Activated T-helper 17 cell treated with anti-CD3 and anti-CD28 coated beads, Interleukin-2, amount 50 U/mL, for 72 hours (primary cell): Measurements from ENCODE around the gene VAC14. TPM values are rescaled to one million over a fixed set of nuclear protein-coding genes. Genes with fewer than 3 reads are reported as not detected.

Experiments
- ATAC-seq: fragments of 150-1000 bp; cut with Tn5 transposase; replicated peaks from 2 replicates; pipeline ENCODE4 v1.10.0; 2021; ENCODE audit warnings: mild to moderate bottlenecking, moderate library complexity
- H3K27ac Mint-ChIP-seq: one replicate; pipeline ENCODE4 v1.8.0; 2022; ENCODE audit warnings: mixed read lengths
- H3K27me3 Mint-ChIP-seq: one replicate; pipeline ENCODE4 v1.8.0; 2022; ENCODE audit warnings: mixed read lengths
- H3K36me3 Mint-ChIP-seq: one replicate; pipeline ENCODE4 v1.8.0; 2022; ENCODE audit warnings: low read depth, mild to moderate bottlenecking, mixed read lengths
- H3K4me1 Mint-ChIP-seq: one replicate; pipeline ENCODE4 v1.8.0; 2022; ENCODE audit warnings: mixed read lengths
- H3K4me3 Mint-ChIP-seq: one replicate; pipeline ENCODE4 v1.8.0; 2022; ENCODE audit warnings: mild to moderate bottlenecking, mixed read lengths
- H3K9me3 Mint-ChIP-seq: one replicate; pipeline ENCODE4 v1.8.0; 2022; ENCODE audit warnings: mixed read lengths
- total RNA-seq, 2 donors: library from RNA; stranded (reverse); gene quantifications; one replicate each; pipeline ENCODE4 v1.2.3, GENCODE V29; 2022

VAC14 gene
- total RNA-seq, 2 donors from 2014 or later: 22.4 to 34.9 TPM

DNA sequence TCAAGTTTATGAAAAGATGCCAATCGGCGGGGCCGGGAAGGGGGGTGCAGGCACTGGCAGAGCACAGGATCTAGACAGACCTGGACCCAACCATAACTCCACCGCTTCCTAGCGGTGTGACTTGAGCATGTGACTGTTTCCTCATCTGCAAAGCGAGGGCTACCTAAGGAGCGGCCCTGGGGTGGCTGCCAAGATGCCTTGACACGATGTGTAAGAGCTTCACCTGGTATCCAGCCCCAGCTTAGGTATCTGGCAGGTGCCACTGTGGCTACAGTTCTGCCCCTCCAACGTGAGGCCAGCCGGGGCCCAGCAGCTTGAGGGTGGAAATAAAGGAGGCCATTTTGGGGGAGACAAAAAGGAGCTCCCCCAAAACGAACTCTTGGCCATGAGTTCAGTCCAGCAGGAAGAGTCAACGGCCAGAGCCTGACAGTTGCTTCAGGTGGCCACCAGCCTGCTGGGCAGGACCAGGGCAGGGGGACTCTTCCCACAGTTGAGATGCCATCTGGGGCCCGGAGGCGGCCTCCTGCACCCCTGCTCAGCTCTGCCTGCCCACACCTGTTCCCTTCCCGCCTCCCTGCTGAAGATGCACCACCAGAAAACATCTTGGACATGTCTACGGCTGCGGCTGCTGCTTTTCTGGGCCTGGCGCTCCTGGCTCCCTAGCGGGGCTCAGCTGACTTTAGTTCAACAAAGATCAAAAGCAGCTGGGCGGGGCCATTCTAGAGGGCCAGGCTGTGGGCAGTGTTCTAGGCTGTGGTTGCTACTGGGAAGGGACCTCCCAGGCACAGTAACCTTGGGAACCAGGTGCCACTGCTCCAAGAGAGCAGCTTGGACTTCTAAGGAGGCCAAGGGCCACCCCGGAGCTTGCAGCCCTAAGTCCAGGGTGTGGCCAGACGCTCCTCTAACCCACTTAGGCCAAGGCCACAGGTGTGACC is 111.7 kb downstream of the VAC14 start:
- Mint-ChIP-seq H3K27me3 (peaks cover 3% of the 10 kb centered on the region), H3K27ac (no peak overlapping the region), H3K36me3 (no peaks in the 10 kb centered on the region), H3K9me3 (no peaks in the 10 kb centered on the region), H3K4me1 (no peaks in the 10 kb centered on the region), H3K4me3 (no peak overlapping the region)
- ATAC-seq: no peak

GRCh38 chr16:70688246-70688742 is 112.7 kb downstream of the VAC14 start:
- H3K27ac Mint-ChIP-seq: no peak overlapping the region
- no peak overlapping the region for H3K4me3 Mint-ChIP-seq
- peaks cover 3% of the 10 kb centered on the region for H3K27me3 Mint-ChIP-seq
- no peaks in the 10 kb centered on the region for H3K9me3 Mint-ChIP-seq
- H3K4me1 Mint-ChIP-seq: no peaks in the 10 kb centered on the region
- H3K36me3 Mint-ChIP-seq: no peaks in the 10 kb centered on the region
- ATAC-seq: no peak

DNA sequence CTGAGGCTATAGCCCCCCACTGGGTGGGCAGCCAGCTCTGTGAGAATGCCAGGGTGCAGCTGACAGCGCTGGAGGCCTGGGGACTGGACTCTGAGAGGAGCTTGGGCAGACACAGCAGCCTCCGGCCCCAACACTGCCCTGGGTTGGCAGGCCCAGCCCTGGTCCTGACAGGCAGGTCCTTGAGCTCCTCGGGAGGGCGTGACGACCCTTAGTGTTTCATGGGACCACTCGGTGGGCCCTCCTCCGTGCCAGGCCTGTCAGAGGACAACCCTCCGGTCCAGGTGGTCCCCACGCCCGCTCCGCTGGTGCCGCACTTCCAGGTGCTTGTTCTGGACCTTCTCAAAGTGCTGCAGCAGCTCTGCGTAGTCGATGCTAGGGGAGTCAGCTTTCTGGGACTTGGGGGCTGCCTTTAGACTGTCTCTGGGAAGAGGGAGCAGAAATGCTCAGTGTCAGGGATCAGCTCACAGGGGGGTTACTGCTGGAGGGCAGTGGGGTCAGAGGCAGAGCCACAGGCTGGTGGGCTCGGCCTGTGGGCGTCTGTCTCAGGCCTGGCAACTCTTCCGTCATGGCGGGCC is 113.2 kb downstream of the VAC14 start:
- H3K9me3 Mint-ChIP-seq: no peaks in the 10 kb centered on the region
- peaks cover 3% of the 10 kb centered on the region for H3K27me3 Mint-ChIP-seq
- ATAC-seq: no peak
- H3K4me3 Mint-ChIP-seq: peak overlapping the region; percentile 29
- no peaks in the 10 kb centered on the region for H3K36me3 Mint-ChIP-seq
- H3K27ac Mint-ChIP-seq: no peak overlapping the region
- no peaks in the 10 kb centered on the region for H3K4me1 Mint-ChIP-seq

GRCh38 chr16:70687102-70687511 is 113.9 kb downstream of the VAC14 start:
- Mint-ChIP-seq H3K9me3 (no peaks in the 10 kb centered on the region), H3K36me3 (no peaks in the 10 kb centered on the region), H3K4me3 (peak overlapping the region; percentile 29), H3K4me1 (no peaks in the 10 kb centered on the region), H3K27me3 (peaks cover 3% of the 10 kb centered on the region), H3K27ac (no peak overlapping the region)
- no peak for ATAC-seq

GRCh38 chr16:70686376-70687101 is 114.4 kb downstream of the VAC14 start:
- H3K27ac Mint-ChIP-seq: no peak overlapping the region
- no peak overlapping the region for H3K4me3 Mint-ChIP-seq
- ATAC-seq: no peak
- H3K36me3 Mint-ChIP-seq: no peaks in the 10 kb centered on the region
- H3K27me3 Mint-ChIP-seq: peaks cover 3% of the 10 kb centered on the region
- no peaks in the 10 kb centered on the region for H3K9me3 Mint-ChIP-seq
- no peaks in the 10 kb centered on the region for H3K4me1 Mint-ChIP-seq

DNA sequence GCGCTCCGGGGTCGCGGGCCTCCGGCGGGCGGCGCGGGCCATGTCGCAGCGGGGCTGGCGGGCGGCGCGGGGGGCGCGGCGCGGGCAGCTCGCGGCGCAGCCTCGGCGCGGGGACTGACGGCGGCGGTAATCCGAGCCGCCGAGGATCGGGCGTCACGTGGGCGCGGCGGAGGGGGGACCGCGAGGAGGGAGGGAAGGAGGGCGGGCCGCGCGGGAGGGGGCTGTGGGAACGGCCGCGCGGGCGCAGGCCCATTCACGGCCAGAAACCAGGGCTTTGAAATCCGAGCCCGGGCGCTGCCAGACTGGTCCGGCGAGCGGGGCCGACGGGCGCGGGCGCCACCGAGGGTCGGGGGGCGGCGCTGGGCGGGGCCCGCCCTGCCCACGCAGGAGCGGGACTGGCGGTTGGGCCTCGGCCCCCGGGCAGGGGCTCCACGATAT is 115.0 kb downstream of the VAC14 start, which contains the start of gene MTSS2:
Gene MTSS2 (minus strand): TSS at position 116 of the 438 bp plus-strand sequence. CDS start 262 bp downstream, outside the sequence.
- H3K27ac Mint-ChIP-seq: no peak within 1 kb of the TSS
- no peak within 1 kb of the TSS for H3K4me3 Mint-ChIP-seq
- H3K9me3 Mint-ChIP-seq: no peaks in the 10 kb centered on the region
- H3K36me3 Mint-ChIP-seq: no peaks in the 10 kb centered on the region
- peaks cover 3% of the 10 kb centered on the region for H3K27me3 Mint-ChIP-seq
- ATAC-seq: no peak
- no peaks in the 10 kb centered on the region for H3K4me1 Mint-ChIP-seq

GRCh38 chr16:70685061-70685937 is 115.7 kb downstream of the VAC14 start:
- no peak for ATAC-seq
- H3K27ac Mint-ChIP-seq: no peak overlapping the region
- no peaks in the 10 kb centered on the region for H3K36me3 Mint-ChIP-seq
- no peak overlapping the region for H3K4me3 Mint-ChIP-seq
- H3K9me3 Mint-ChIP-seq: no peaks in the 10 kb centered on the region
- H3K4me1 Mint-ChIP-seq: no peaks in the 10 kb centered on the region
- peaks cover 3% of the 10 kb centered on the region for H3K27me3 Mint-ChIP-seq

DNA sequence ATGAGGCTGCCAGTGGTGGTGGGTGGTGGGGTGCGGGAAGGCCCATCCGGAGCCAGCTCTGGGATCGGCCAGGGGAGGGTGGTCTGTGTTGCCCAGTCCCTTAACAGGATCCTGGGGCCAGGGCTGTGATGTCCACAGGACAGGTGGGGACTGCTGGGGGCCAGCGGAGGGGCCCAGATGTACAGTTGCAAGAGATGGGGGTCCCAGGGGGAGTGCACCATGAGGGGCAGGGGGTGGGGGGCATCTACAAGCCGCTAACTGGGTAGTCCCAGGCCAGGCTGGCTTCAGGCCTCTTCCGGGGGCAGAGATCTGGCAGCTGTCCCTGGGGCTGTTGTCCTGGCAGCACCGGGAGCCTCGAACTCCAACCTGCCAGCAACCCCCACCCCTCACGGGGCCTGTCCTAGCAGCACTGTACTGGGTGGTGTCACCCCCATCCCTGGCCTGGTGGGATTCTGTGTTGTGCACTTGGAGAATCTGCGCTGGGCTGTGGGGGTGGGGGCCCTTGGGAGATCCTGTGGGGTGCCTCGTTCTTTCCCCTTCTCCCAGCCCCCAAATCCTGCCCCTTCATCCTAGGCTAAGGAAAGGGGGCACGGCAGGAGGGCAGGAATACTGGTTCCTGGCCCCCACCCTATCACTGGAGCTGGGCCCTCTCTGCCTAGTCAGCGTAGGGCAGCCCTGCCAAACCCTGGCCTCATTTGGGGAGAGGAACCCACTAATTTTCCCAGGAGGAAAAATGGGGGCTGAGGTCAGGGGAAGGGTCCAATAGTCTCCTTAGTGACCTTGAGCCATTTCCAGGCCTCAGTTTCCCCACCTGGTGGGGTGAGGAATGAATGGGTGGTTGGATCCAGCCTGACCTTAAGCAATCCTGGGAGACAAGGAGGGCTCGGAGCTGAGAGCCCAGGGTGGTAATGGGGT is 116.6 kb downstream of the VAC14 start:
- no peaks in the 10 kb centered on the region for H3K4me1 Mint-ChIP-seq
- no peak overlapping the region for H3K4me3 Mint-ChIP-seq
- no peak for ATAC-seq
- H3K27ac Mint-ChIP-seq: no peak overlapping the region
- no peaks in the 10 kb centered on the region for H3K36me3 Mint-ChIP-seq
- H3K9me3 Mint-ChIP-seq: no peaks in the 10 kb centered on the region
- H3K27me3 Mint-ChIP-seq: peaks cover 3% of the 10 kb centered on the region

- Mint-ChIP-seq H3K27ac (no peak overlapping the region), H3K4me1 (no peaks in the 10 kb centered on the region), H3K4me3 (no peak overlapping the region), H3K27me3 (peaks cover 3% of the 10 kb centered on the region), H3K9me3 (no peaks in the 10 kb centered on the region), H3K36me3 (no peaks in the 10 kb centered on the region)
- no peak for ATAC-seq
Observed at GRCh38 chr16:70683146-70683944, 117.6 kb downstream of the VAC14 start.

GRCh38 chr16:70682239-70683145 is 118.5 kb downstream of the VAC14 start:
- H3K27ac Mint-ChIP-seq: no peak overlapping the region
- ATAC-seq: no peak
- H3K9me3 Mint-ChIP-seq: no peaks in the 10 kb centered on the region
- H3K36me3 Mint-ChIP-seq: no peaks in the 10 kb centered on the region
- H3K4me1 Mint-ChIP-seq: no peaks in the 10 kb centered on the region
- peaks cover 3% of the 10 kb centered on the region for H3K27me3 Mint-ChIP-seq
- no peak overlapping the region for H3K4me3 Mint-ChIP-seq

- Mint-ChIP-seq H3K9me3 (no peaks in the 10 kb centered on the region), H3K36me3 (no peaks in the 10 kb centered on the region), H3K4me1 (no peaks in the 10 kb centered on the region), H3K4me3 (no peak overlapping the region), H3K27ac (no peak overlapping the region), H3K27me3 (no peaks in the 10 kb centered on the region)
- no peak for ATAC-seq
Observed at GRCh38 chr16:70681382-70682238, 119.3 kb downstream of the VAC14 start.
